ENCODE measurements around the gene RSBN1L.

GRCh38 chr7:77791336-77791735, 95.1 kb downstream of the RSBN1L start:
- TF ChIP-seq CTCF (IDR thresholded peaks at IDR 0.05; ENCODE audit: insufficient read depth, low read depth, low read length) (no peak), EZH2 (IDR thresholded peaks at IDR 0.05; ENCODE audit: insufficient read depth, low read length) (no peak)

All from astrocyte (in vitro differentiated cells and primary cell).